CMK (cell line): ENCODE measurements around the gene LRG1.

Experiments
- DNase-seq: peaks from one replicate; pipeline ENCODE4 v3.0.0-alpha.2; 2010; ENCODE audit warnings: low read depth

The LRG1 gene

GRCh38 chr19:4539693-4540581 lies at the start of gene LRG1:
TSS of gene LRG1 (minus strand) at chr19:4540036. CDS start at chr19:4540013, 23 bp downstream.
- no peak for DNase-seq

DNA sequence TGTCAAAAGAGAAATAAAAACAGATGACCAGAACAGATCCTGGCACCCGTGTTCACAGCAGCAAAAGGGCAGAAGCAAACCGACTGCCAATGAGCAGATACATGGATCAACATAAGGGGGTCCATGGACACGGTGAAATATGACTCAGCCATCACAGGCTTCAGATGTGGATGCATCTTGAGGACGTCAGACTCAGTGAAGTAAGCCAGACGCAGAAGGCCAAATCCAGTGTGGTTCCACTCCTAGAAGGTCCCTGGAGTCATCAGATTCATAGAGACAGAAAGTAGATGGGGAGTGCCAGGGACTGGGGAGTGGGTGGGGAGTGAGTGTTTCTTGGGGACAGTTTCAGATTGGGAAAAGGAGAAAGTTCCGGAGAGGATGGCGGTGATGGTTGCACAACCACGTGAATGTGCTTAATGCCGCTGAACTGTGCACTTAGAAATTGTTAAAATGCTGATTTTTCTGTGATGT lies 48.5 kb upstream of the LRG1 start:
- DNase-seq = no peak

GRCh38 chr19:4587527-4587926 lies 47.7 kb upstream of the LRG1 start:
- DNase-seq = no peak

DNA sequence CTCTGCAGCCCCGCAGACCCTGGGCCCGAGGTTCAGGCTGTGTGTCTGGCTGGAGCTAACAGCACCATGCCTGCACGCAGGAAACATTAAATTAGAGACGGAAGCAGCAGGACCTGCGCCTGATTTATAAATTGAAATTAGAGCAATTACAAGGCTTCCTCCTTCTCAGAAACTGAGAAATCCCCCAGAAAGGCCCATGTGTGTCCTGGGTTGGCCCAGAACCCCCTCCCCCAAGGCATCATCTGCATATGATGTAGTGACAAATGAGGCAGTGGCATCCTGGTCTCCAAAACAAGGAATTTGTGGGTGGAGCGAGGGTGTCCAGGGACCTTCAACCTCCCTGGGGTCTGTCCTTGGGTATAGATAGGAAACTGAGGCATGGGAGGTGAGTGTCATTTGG lies 46.9 kb upstream of the LRG1 start:
- DNase-seq = no peak

- DNase-seq = no peak
These were observed 46.4 kb upstream of the LRG1 start for GRCh38 chr19:4586245-4586644.

DNA sequence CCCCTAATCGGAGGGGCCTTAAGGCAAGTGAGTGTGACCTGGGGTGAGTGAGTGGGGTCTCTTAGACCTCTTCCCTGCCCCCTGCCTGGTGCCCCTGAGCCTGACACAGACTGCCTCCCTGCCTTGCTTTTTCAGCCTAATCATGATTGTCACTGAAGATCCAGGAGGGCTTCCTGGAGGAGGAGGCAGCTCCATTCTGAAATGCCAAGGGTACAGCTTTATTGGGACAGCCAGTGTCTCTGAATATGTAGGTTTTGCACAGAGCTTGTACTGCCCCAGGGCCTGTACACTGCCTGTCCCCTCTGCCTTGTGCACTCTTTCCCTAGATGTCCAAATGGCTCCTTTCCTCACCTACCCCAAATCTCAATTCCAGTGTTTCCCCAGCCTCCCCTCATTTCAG lies 45.7 kb upstream of the LRG1 start:
- no peak for DNase-seq

DNA sequence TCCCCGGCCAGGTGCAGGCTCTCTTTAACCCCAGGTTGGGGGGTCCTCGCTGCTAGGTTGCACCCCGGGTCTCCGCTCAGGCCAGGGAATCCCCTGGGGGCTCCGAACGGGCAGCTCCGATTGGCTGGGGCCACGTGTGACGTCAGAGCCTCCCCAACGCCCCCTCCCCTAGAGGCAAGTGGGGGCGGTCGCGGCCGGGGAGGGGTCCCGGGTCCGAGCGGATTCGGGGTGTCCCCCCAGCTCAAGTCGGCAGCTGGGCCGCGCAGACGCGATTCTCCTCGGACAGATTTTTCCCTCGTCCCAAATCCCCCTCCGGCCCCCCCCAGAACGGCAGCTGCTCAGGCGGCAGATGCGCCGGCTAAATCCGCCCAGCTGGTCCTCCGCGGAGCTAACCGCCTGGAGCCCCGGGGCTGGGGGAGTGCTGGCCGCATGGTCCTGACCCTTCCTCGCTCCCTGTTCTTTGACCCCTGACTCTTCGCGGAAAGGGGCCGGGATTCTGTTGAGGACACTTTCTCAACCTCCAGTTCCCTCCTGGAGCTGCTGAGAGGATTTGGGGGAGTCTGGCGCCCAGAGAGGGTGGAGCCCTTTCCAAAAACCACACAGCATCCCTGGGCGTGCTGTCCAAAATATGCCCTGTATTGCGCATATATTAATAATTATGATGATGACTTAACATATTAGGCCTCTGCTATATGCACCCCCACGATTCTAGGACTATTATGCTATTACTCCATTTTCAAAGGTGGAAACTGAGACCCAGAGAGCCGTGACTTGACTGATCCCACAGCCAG lies 45.0 kb upstream of the LRG1 start:
- DNase-seq = no peak

DNA sequence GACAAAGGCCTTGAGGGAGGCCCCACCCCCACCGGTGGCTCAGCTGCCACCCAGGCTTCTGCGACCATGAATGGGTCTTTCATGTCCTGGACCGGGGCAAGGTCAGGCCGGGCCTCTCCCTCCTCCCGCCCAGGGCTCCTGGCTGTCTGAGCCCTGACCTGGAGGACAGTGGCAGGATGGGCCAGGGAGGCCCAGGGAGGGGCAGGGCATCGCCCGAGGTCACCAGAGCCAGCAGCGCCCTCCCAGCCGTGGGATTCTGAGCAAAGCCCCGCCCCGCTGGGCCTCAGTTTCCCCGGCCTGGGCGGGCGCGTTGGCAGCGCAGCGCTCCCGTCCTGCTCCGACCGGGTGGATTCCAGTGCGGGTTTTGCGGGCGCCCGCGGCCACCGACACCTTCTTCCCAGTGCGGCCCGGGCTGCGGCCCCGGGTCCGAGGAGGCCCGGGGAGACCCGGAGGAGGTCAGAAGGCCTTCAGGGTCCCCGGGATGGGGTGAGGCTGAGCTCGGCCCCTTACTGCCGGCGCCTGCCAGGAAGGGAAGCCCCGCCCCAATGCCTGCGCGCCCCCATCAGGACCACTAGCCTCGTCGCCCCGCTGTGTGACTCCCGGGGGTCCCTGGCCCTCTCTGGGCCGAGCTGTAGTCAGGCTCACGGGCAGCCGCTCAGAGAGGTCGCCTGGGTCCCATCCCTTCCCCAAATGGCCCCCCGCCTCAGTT lies 44.3 kb upstream of the LRG1 start:
- DNase-seq = no peak

DNA sequence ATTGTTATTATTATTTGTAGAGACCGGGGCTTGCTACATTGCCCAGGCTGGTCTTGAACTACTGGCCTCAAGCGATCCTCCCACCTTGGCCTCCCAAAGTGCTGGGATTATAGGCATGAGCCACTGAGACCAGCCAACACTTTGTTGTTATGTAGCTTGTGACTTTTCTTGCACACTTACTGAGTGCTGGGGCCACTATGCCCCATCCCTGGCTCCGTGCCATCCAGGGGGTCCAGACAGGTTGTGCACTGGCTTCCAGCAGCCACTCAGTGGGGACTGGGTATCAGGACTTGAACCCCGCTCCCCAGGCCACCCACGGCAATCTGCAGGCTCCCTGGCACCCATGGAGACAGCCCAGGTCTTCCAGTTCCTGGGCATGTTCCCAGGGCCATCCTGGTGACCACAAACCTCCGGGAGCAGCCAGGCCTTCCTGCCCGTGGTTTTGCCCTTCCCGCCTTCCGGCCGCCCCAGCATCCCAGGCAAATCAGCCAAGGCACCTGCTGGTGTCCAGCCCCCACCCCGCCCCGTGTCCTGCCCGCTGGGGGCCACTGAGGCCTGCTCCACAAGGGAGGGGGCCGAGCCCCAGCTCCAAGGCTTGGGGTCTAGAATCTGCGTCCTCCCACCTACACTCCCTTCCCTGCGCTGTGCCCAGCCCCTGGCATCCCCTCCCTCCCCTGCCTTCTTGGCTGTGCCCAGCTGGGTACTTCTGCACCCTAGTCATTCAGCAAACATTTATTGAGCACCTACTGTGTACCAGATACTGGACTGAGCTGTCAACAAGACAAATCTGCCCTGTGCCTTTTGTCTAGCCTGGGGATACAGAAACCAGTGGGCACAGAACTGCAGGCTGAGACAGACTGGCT lies 43.4 kb upstream of the LRG1 start:
- no peak for DNase-seq

GRCh38 chr19:4581666-4582553 lies 42.1 kb upstream of the LRG1 start:
- DNase-seq = no peak

DNA sequence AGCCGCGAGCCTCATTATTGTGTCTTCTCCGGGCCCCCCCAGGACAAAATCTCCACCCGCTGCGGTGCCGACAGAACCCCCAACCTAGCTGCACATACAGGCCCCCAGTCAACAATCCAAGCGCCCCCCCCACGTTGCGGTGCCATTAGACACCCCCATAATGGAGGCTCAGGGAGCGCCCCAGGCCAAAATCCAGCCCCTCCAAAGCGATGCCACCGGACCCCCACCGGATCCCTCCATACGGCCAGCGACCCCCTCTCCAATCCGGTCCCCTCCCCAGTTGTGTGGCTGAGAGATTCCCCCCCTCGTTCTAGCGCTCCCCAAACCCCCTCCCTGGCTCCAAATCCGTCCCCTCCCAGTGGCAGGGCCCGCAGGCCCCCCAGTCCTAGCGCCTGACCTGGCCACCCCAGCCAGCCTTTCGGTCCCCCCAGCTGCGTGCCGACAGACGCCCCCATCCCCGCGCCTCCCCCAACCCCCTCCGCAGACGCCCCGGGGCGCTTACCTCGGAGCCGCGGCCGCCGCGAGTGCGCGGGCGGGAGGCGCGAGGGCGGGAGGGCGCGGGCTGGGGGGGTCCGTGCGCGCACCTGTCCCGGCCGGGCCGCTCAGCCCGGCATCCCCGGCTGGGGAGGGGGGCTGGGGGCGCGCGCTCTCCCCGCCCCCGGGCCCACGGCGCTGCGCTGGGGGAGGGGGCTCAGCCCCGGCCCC lies 41.3 kb upstream of the LRG1 start:
- DNase-seq = no peak

DNA sequence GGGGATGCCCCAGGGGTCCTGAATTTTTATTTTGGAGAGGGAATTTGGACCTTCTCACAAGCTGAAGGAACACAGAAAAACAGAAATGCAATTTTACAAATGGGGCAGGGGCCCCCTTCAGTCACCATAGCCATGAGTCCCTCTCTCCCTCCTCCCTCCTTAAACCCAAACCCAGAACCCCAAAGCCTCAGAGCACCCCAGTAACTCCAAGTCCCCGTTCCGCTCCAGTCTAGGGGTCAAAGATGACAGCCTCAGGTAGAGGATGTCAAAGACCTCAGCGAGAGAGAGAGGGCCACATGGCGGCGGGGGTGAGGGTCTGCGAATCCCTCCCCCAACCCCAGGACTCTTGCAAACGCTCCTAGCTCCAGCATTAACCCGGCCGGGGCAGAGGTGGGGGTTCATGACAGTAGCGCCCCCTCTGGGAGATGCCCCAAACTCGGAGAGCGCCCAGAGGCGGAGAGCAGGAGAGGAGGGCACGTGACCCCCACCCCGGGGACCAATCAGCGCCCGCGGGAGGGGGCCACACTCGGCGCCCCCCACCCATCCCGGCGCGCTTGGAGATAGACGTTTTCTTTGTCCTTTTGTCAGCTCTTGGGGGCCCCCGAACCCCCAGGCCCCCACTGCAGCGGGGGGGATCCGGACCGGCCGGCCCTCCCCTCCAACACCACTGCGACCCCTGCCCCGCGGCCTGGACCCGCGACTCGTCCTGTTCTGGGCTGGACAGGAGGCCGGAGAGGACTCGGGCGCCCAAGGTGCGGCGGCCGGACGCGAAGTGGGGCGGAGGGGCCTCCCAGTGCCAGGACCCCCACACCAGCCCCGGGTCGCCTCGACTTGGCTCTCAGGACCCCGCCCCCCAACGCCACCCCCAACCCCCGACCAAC lies 40.4 kb upstream of the LRG1 start:
- DNase-seq = no peak

GRCh38 chr19:4579389-4579788 lies 39.6 kb upstream of the LRG1 start:
- no peak for DNase-seq

GRCh38 chr19:4578552-4579248 lies 38.9 kb upstream of the LRG1 start:
- no peak for DNase-seq

GRCh38 chr19:4577020-4577782 lies 37.4 kb upstream of the LRG1 start:
- DNase-seq = no peak

DNA sequence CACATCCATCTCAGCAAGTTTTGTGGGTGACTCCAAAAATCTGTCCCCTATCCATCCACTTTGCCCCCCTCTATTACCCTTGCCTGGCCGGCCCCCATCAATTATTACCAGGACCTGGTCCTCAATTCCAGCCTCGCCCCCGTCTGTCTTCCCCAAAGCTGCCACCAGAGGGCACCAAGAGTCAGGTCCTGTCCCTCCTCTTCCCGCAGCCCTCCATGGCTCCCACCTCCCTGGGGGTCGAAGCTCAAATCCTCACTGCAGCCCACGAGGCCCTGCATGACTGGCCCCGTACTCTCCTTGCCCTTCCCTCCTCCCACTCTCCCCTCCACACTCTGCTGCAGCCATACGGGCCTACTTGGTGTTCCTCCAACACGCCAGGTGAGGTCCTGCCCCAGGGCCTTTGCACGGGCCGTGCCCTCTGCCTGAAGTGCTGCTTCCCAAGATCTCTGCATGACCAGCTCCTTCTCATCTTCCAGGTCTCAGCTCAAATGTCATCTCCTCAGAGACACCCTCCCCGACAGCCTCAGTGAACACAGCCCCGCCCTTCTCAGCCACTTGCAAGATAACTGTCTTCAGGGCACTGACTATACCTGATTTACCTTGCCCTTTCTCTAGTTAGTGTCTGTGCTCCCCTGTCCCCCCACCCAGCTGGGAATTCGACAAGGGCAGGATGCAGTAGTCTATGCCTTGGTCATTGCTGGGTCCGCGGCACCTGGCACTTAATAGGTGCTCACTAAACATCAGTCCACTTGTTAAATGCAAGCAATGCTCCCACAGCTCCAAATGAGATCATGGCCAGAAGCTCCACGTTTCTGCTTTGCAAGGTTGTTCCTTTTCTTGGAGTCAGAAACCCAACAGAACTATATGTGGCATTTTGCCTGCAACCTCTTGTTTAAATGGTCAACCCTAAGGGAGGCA lies 36.4 kb upstream of the LRG1 start:
- no peak for DNase-seq
